K562 (cell line): ENCODE data around the gene OR10H5. TPM values are rescaled to one million over a fixed set of nuclear protein-coding genes. Genes with fewer than 3 reads are reported as not detected.

Experiments used
- ATF6 ChIP-seq: sonication (generic); formaldehyde crosslinking; IDR thresholded peaks from 2 replicates; pipeline ENCODE4 v1.4.0; 2020; ENCODE audit warnings: mild to moderate bottlenecking, missing genetic modification reagents
- CHD1 ChIP-seq: fragments of 200-600 bp; sonication (generic); IDR thresholded peaks from one replicate; pipeline ENCODE4 v1.6.1; 2012; ENCODE audit warnings: mild to moderate bottlenecking, moderate library complexity, low read length, inconsistent platforms
- E2F1 ChIP-seq: sonication (generic); formaldehyde crosslinking; IDR thresholded peaks from 2 replicates; pipeline ENCODE4 v1.8.1; 2023; ENCODE audit warnings: mild to moderate bottlenecking, missing genetic modification reagents, moderate library complexity
- EHMT2 ChIP-seq: fragments of 450-650 bp; IDR thresholded peaks from 2 replicates; pipeline ENCODE4 v1.6.1; 2018; ENCODE audit warnings: antibody characterized with exemption
- EZH2 ChIP-seq: IDR thresholded peaks from 2 replicates; pipeline ENCODE4 v1.6.1; 2012; ENCODE audit warnings: low read depth, mild to moderate bottlenecking, inconsistent platforms, low read length, borderline replicate concordance
- GABPA ChIP-seq: fragments of 200-800 bp; sonication (Bioruptor generic); conservative IDR thresholded peaks from 2 replicates; pipeline ENCODE4 v1.6.1; 2016; ENCODE audit warnings: low read depth, missing genetic modification characterization, missing compliant biosample characterization
- ILF3 ChIP-seq: fragments of 450-650 bp; IDR thresholded peaks from 2 replicates; pipeline ENCODE4 v1.6.1; 2018; ENCODE audit warnings: antibody characterized with exemption, mild to moderate bottlenecking, moderate library complexity, borderline replicate concordance
- KAT7 ChIP-seq: sonication (generic); formaldehyde crosslinking; IDR thresholded peaks from 2 replicates; pipeline ENCODE4 v1.8.0; 2022; ENCODE audit warnings: missing genetic modification reagents, mild to moderate bottlenecking, borderline replicate concordance
- PHF20 ChIP-seq: fragments of 450-650 bp; IDR thresholded peaks from 2 replicates; pipeline ENCODE4 v1.6.1; 2018; ENCODE audit not compliant: partially characterized antibody
- SMC3 ChIP-seq: conservative IDR thresholded peaks from 2 replicates; pipeline ENCODE4 v1.6.1; 2011; ENCODE audit warnings: low read depth, low read length, improper control_type of control experiment; ENCODE audit not compliant: insufficient read depth
- TCF3 ChIP-seq: sonication (generic); formaldehyde crosslinking; IDR thresholded peaks from 2 replicates; pipeline ENCODE4 v1.4.0; 2020; ENCODE audit warnings: mild to moderate bottlenecking, missing genetic modification reagents
- THRA ChIP-seq: fragments of 450-650 bp; IDR thresholded peaks from 2 replicates; pipeline ENCODE4 v1.6.1; 2017; ENCODE audit warnings: mild to moderate bottlenecking, moderate library complexity
- WHSC1 ChIP-seq: IDR thresholded peaks from one replicate; pipeline ENCODE4 v1.6.1; 2012; ENCODE audit warnings: low read length, control low read depth, inconsistent platforms
- ZNF143 ChIP-seq: sonication (generic); formaldehyde crosslinking; IDR thresholded peaks from 2 replicates; pipeline ENCODE4 v1.9.0; 2022; ENCODE audit warnings: mild to moderate bottlenecking, missing genetic modification reagents
- ZNF146 ChIP-seq: IDR thresholded peaks from one replicate; pipeline ENCODE4 v1.6.1; 2018; ENCODE audit warnings: missing compliant biosample characterization; ENCODE audit not compliant: unreplicated experiment
- ZNF518B ChIP-seq: fragments of 250-450 bp; sonication (Bioruptor Pico); IDR thresholded peaks from 2 replicates; pipeline ENCODE4 v1.5.0; 2021; ENCODE audit warnings: mild to moderate bottlenecking, moderate library complexity
- ZNF707 ChIP-seq: fragments of 250-450 bp; sonication (Bioruptor Pico); conservative IDR thresholded peaks from 2 replicates; pipeline ENCODE4 v1.8.0; 2022; ENCODE audit warnings: inconsistent platforms, mild to moderate bottlenecking, moderate library complexity
- ZNF778 ChIP-seq: fragments of 450-650 bp; formaldehyde crosslinking; IDR thresholded peaks from 2 replicates; pipeline ENCODE4 v1.4.0; 2020; ENCODE audit warnings: mild to moderate bottlenecking, moderate library complexity
- polyA plus RNA-seq, 8 experiments: library from polyadenylated mRNA; depleted of rRNA in 4 of 8; stranded (reverse) in 5 of 8; unstranded in 3 of 8; fragments of >200 nt; fragmentation: Nextera tagmentation in 2 of 8; fragmentation: Illumina TruSeq in 1 of 8; extraction: Ambion mirVana in 2 of 8; extraction: Trizol in 1 of 8; gene quantifications; 2 replicates each; pipeline versions ENCODE4 v1.2.1 to v1.2.3, GENCODE V29; 2011 to 2014; ENCODE audit warnings: inconsistent platforms in 1 of 8, missing spikeins in 1 of 8
- total RNA-seq, 7 experiments: library from RNA; depleted of rRNA in 6 of 7; stranded (reverse); fragments of >200 nt in 6 of 7; fragmentation: Illumina TruSeq in 2 of 7; extraction: Trizol in 2 of 7; gene quantifications; 2 replicates each; pipeline versions ENCODE4 v1.2.1 to v1.2.3, GENCODE V29; 2011 to 2021; ENCODE audit warnings: low replicate concordance in 1 of 7

The OR10H5 gene
- total and polyA plus RNA-seq, 9 of the 15 experiments (the other 6 are each of a cell fraction or from before 2014, with no cell fraction given): not detected

- TF ChIP-seq ZNF518B (no peak), GABPA (tag) (0 out of 2 replicates have a peak, but pooled peaks have one; percentile 6), ATF6 (no peak), ZNF146 (CRISPR knock-in tag) (no peak), EZH2 (no peak), EHMT2 (no peak), TCF3 (CRISPR knock-in tag) (no peak), SMC3 (no peak), CHD1 (peak; percentile 34), ILF3 (no peak), THRA (no peak), KAT7 (peak; percentile 62; the same call in 1 of the 2 replicates), ZNF778 (CRISPR knock-in tag) (no peak), PHF20 (no peak), E2F1 (CRISPR knock-in tag) (no peak), ZNF707 (no peak), WHSC1 (no peak), ZNF143 (CRISPR knock-in tag) (no peak)
- TF ChIP-seq, all 486 proteins: peak for 7
These were observed 41.8 kb downstream of the OR10H5 start (continued) for GRCh38 chr19:15829306-15829698.
